GM23248 (cell line): ENCODE results near the gene KIAA1671. TPM values are rescaled to one million over a fixed set of nuclear protein-coding genes. Genes with fewer than 3 reads are reported as not detected.
A peak's percentile ranks its signal among the peaks of the same experiment; 100 is the strongest.

Experiments
- DNase-seq: peaks from one replicate; pipeline ENCODE4 v3.0.0-alpha.2; 2015
- H2AFZ ChIP-seq: fragments of 200-600 bp; sonication (generic); 2 replicates; pipeline ENCODE4 v1.6.1; 2016; ENCODE audit warnings: antibody characterized with exemption
- H3F3A ChIP-seq: fragments of 200-600 bp; sonication (generic); 2 replicates; pipeline ENCODE4 v1.6.1; 2016; ENCODE audit warnings: mild to moderate bottlenecking, antibody characterized with exemption, mixed run types; ENCODE audit not compliant: insufficient read depth
- H3K27ac ChIP-seq: fragments of 200-600 bp; sonication (generic); 2 replicates; pipeline ENCODE4 v1.5.1; 2016; ENCODE audit warnings: mild to moderate bottlenecking
- H3K27me3 ChIP-seq: fragments of 200-600 bp; sonication (generic); replicated peaks from 2 replicates; pipeline ENCODE4 v1.6.1; 2016; ENCODE audit warnings: mild to moderate bottlenecking; ENCODE audit not compliant: insufficient read depth
- H3K36me3 ChIP-seq: fragments of 200-600 bp; sonication (generic); 2 replicates; pipeline ENCODE4 v1.6.1; 2016; ENCODE audit warnings: low read depth, mild to moderate bottlenecking
- H3K4me1 ChIP-seq: fragments of 200-600 bp; sonication (generic); 2 replicates; pipeline ENCODE4 v1.6.1; 2016; ENCODE audit warnings: mild to moderate bottlenecking; ENCODE audit not compliant: insufficient read depth
- H3K4me2 ChIP-seq: fragments of 200-600 bp; sonication (generic); one replicate; pipeline ENCODE4 v1.6.1; 2016; ENCODE audit warnings: mild to moderate bottlenecking; ENCODE audit not compliant: unreplicated experiment
- H3K4me3 ChIP-seq: fragments of 200-600 bp; sonication (generic); 2 replicates; pipeline ENCODE4 v1.5.1; 2016; ENCODE audit warnings: mild to moderate bottlenecking
- H3K79me2 ChIP-seq: fragments of 200-600 bp; sonication (generic); 2 replicates; pipeline ENCODE4 v1.6.1; 2016; ENCODE audit warnings: mild to moderate bottlenecking; ENCODE audit not compliant: insufficient read depth
- H3K9ac ChIP-seq: fragments of 200-600 bp; sonication (generic); 2 replicates; pipeline ENCODE4 v1.6.1; 2016; ENCODE audit warnings: mild to moderate bottlenecking
- H3K9me2 ChIP-seq: fragments of 200-600 bp; sonication (generic); 2 replicates; pipeline ENCODE4 v1.6.1; 2016; ENCODE audit warnings: mixed run types, mild to moderate bottlenecking, moderate library complexity; ENCODE audit not compliant: insufficient read depth
- H3K9me3 ChIP-seq: fragments of 200-600 bp; sonication (generic); one replicate; pipeline ENCODE4 v1.6.1; 2017; ENCODE audit warnings: low read depth
- H4K20me1 ChIP-seq: fragments of 200-600 bp; sonication (generic); 2 replicates; pipeline ENCODE4 v1.6.0; 2016; ENCODE audit not compliant: insufficient read depth
- EZH2 ChIP-seq: fragments of 200-600 bp; sonication (generic); IDR thresholded peaks from 2 replicates; pipeline ENCODE4 v1.6.1; 2018; ENCODE audit warnings: antibody characterized with exemption, mild to moderate bottlenecking; ENCODE audit not compliant: insufficient read depth, poor library complexity, severe bottlenecking
- EZH2phosphoT487 ChIP-seq: fragments of 200-600 bp; sonication (generic); IDR thresholded peaks from 2 replicates; pipeline ENCODE4 v1.6.1; 2018; ENCODE audit warnings: antibody characterized with exemption, moderate library complexity, mild to moderate bottlenecking, low read depth; ENCODE audit not compliant: insufficient read depth
- WGBS, 2 experiments: methylation state at CpG; one replicate each; pipeline ENCODE4 v1.1.6; 2015 to 2017; ENCODE audit warnings: low lambda C conversion rate in 2 of 2, low coverage in 1 of 2; ENCODE audit errors: missing lambda C conversion rate in 2 of 2; 5-methylcytosine and 5-hydroxymethylcytosine counted together
- in situ Hi-C: fragments of 300-500 bp; cut with MboI; formaldehyde crosslinking; loops from 2 replicates; pipeline ENCODE4 v1.15.0; 2020
- polyA plus RNA-seq: library from polyadenylated mRNA; unstranded; fragments of >200 nt; fragmentation: Nextera tagmentation; extraction: Ambion mirVana; gene quantifications from 2 replicates; pipeline ENCODE4 v1.2.1, GENCODE V29; 2016
- total RNA-seq: library from RNA; depleted of rRNA; stranded (reverse); fragments of >200 nt; shearing (Covaris generic); gene quantifications from 2 replicates; pipeline ENCODE4 v1.2.3, GENCODE V29; 2014

KIAA1671 gene
- total and polyA plus RNA-seq, 2 experiments from 2014 or later: 0.25 to 0.76 TPM

DNA sequence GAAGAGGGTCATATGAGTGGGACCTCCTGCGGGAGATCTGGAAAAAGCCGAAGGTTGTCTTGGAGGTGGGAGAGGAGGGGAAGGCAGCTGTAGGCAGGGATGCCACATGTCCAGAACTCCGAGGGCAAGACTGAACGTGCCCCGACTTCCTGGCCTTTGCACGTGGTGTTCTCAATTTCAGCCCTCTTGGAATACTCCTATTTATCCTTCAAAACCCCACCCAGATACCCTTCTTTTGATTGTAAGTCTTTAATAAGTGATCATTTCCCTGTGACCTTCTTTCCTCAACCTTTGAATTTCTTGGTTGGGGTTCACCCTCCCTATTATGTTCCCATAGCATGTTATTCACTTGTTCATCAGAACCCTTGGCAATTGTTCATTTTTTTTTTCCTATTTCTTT lies 151.9 kb downstream of the KIAA1671 start:
- no peaks in the 10 kb centered on the region for H3K9me2 ChIP-seq
- no peaks in the 10 kb centered on the region for H3K79me2 ChIP-seq
- TF ChIP-seq EZH2: no peak
- no peak for TF ChIP-seq EZH2phosphoT487
- in situ Hi-C loops: no loop called here
- H2AFZ ChIP-seq: no peak overlapping the region
- no peak overlapping the region for H3K4me3 ChIP-seq
- no peaks in the 10 kb centered on the region for H4K20me1 ChIP-seq
- DNase-seq: no peak
- no peaks in the 10 kb centered on the region for H3K36me3 ChIP-seq
- H3F3A ChIP-seq: no peaks in the 10 kb centered on the region
- no peaks in the 10 kb centered on the region for H3K4me1 ChIP-seq
- no peak overlapping the region for H3K4me2 ChIP-seq
- 62 to 63% methylated on average over 6 of the region's 6 CpGs for WGBS, 2 experiments
- no peak overlapping the region for H3K27ac ChIP-seq
- no peak overlapping the region for H3K9ac ChIP-seq
- H3K9me3 ChIP-seq: no peaks in the 10 kb centered on the region
- H3K27me3 ChIP-seq: no peaks in the 10 kb centered on the region

DNA sequence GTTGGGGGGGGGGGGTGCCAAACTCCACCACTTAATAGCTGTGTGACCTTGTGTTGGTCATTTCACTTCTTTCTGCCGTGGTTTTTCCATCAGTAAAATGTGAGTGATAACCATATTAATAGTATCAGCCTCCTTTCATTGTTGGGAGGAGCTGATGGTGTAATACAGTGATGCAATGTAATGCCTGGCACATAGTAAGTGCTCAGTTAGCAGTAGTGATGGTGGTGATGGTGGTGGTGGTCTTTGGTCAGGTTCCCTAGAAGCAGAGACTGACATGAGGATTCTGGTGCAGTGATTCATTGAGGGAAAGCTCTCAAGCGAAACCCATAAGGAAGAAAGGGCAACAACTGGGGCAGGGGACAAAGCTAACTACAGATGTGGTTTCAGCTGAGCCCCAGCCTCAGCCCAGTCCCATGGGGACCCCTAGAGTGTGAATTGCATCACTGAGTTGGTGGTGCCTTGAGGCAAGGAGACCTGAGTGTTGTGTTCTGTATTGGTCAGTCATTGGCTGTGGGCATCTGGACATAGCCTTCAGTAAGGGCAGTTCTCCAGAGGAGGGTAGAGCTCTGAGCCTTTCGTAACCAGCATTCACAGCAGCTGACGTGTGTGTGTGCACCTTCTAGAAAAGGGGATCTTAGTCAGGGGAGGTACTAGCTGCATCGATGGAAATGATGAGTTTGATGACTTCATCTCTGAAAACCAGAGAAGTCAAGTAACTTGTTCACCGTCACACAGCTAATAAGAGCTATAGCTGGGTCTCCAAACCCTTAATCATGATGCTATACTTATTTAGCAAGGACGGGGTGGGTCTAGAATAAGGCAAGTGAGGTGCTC lies 153.5 kb downstream of the KIAA1671 start:
- TF ChIP-seq EZH2phosphoT487 (no peak), EZH2 (no peak)
- Histone ChIP-seq H2AFZ (no peak overlapping the region), H3K36me3 (no peaks in the 10 kb centered on the region), H3F3A (no peaks in the 10 kb centered on the region), H3K27me3 (no peaks in the 10 kb centered on the region; the same call in 1 of the 2 replicates), H3K4me2 (no peak overlapping the region), H3K79me2 (no peaks in the 10 kb centered on the region), H3K27ac (no peak overlapping the region), H4K20me1 (no peaks in the 10 kb centered on the region), H3K9me2 (no peaks in the 10 kb centered on the region), H3K4me1 (no peaks in the 10 kb centered on the region), H3K9ac (no peak overlapping the region), H3K9me3 (no peaks in the 10 kb centered on the region), H3K4me3 (no peak overlapping the region)
- no peak for DNase-seq
- in situ Hi-C loops: no loop called here
- WGBS, 2 experiments: 61% methylated on average over 7 of the region's 7 CpGs

DNA sequence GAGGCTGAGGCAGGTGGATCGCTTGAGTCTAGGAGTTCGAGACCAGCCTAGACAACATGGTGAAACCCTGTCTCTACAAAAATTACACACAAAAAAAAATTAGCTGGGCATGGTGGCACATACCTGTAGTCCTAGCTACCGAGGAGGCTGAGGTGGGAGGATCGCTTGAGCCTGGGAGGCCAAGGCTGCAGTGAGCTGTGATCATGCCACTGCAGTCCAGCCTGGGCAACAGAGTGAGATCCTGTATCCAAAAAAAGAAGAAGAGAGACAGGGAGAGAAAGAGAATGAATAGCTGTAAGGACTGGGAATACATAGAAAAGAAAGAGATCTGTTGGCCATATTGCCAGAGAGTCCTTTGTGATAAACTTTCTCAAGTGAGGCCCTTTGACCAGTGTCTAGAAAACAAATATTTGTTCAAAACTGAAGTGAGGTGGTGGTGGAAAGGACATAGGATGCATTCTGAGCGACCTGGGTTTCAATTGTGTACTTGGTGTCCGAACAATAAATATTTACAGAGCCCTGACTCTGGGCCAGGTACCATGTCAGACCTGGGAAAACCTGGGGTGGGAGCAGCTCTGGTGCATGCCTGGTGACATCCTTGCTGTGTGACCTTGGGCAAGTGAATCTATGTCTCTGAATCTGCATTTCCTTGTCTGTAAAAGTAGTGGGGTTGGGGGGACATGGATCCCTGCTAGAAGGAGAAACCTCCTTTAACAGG lies 157.5 kb downstream of the KIAA1671 start:
- 74 to 78% methylated on average over 6 of the region's 6 CpGs for WGBS, 2 experiments

DNA sequence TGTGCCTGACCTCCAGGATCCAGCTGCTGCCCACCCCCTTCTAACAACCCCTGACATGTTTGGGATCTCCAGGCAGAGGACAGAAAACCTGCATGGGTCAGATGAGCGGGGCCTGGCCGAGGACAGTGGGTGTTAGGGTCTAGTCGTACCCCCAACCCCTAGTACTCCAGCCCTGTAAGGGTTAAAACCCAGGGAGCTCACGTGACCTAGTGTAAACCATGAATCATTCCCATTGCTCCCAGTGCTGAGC lies 158.0 kb downstream of the KIAA1671 start:
- no peaks in the 10 kb centered on the region for H3K36me3 ChIP-seq
- no peaks in the 10 kb centered on the region for H3K79me2 ChIP-seq
- no peaks in the 10 kb centered on the region for H3F3A ChIP-seq
- H3K4me3 ChIP-seq: peak overlapping the region; percentile 59
- DNase-seq: no peak
- H4K20me1 ChIP-seq: no peaks in the 10 kb centered on the region
- no peaks in the 10 kb centered on the region for H3K4me1 ChIP-seq
- TF ChIP-seq EZH2 (no peak), EZH2phosphoT487 (no peak)
- H2AFZ ChIP-seq: no peak overlapping the region; the same call in 1 of the 2 replicates
- no peak overlapping the region for H3K27ac ChIP-seq
- H3K4me2 ChIP-seq: peak overlapping the region; percentile 72
- peak overlapping the region; percentile 51 for H3K9ac ChIP-seq
- H3K9me2 ChIP-seq: no peaks in the 10 kb centered on the region
- in situ Hi-C loops: no loop called here
- no peaks in the 10 kb centered on the region; the same call in 1 of the 2 replicates for H3K27me3 ChIP-seq
- no peaks in the 10 kb centered on the region for H3K9me3 ChIP-seq
- WGBS, 2 experiments: 43 to 48% methylated on average over 4 of the region's 4 CpGs

More for the DNA sequence above, 157.5 kb downstream of the KIAA1671 start:
- H3K9ac ChIP-seq: no peak overlapping the region
- in situ Hi-C loops: no loop called here
- no peaks in the 10 kb centered on the region for H3K9me2 ChIP-seq
- TF ChIP-seq EZH2phosphoT487 (no peak), EZH2 (no peak)
- H3K27me3 ChIP-seq: no peaks in the 10 kb centered on the region; the same call in 1 of the 2 replicates
- H3K4me2 ChIP-seq: no peak overlapping the region
- no peaks in the 10 kb centered on the region for H3K9me3 ChIP-seq
- H2AFZ ChIP-seq: no peak overlapping the region
- no peaks in the 10 kb centered on the region for H3F3A ChIP-seq
- DNase-seq: no peak
- no peak overlapping the region for H3K4me3 ChIP-seq
- no peak overlapping the region for H3K27ac ChIP-seq
- H3K36me3 ChIP-seq: no peaks in the 10 kb centered on the region
- H3K79me2 ChIP-seq: no peaks in the 10 kb centered on the region
- no peaks in the 10 kb centered on the region for H3K4me1 ChIP-seq
- no peaks in the 10 kb centered on the region for H4K20me1 ChIP-seq
